Stomach (tissue), 4 donors: ENCODE measurements around the gene SDCBP2.

ENCODE experiments used
- EP300 ChIP-seq: sonication (generic); formaldehyde crosslinking; IDR thresholded peaks from one replicate; pipeline ENCODE4 v1.6.1; 2017; ENCODE audit warnings: antibody characterized with exemption
- POLR2A ChIP-seq, 4 donors: fragments of 450-650 bp; IDR thresholded peaks; one replicate each; pipeline ENCODE4 v1.6.1; 2016; ENCODE audit warnings: antibody characterized with exemption in 4 of 4, control low read depth in 2 of 4, mild to moderate bottlenecking in 1 of 4, moderate library complexity in 1 of 4
- POLR2AphosphoS5 ChIP-seq, 3 donors: sonication (generic); formaldehyde crosslinking; IDR thresholded peaks; one replicate each; pipeline ENCODE4 v1.6.1; 2016; ENCODE audit warnings: antibody characterized with exemption in 3 of 3
- TF ChIP-seq, protein P1 (sequence below), 7 experiments: fragments of 450-650 bp in 4 of 7; fragments of 200-600 bp in 3 of 7; sonication (generic) in 3 of 7; IDR thresholded peaks; one replicate each; pipeline ENCODE4 v1.5.1; 2016 to 2019; ENCODE audit warnings: antibody characterized with exemption in 7 of 7, control low read depth in 2 of 7, mild to moderate bottlenecking in 1 of 7

DNA sequence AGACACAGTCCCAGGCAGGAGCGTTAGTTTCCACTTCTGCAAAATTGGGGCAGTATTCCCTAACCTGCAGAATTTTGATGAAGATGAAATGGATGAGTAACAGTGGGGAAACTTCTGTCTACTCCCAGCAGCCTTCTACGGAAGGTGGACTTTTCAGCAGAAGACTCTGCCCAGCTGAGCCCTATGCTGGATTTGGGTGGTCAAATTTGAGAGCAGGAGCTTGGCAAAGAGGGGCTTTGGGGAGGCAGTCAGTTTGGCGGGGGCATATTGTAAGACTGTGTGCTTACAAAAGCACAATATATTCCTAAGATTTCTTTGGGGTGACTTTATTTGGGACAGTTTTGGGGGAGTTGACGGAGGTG, 5.4 kb upstream of the SDCBP2 start:
- TF ChIP-seq, protein P1, sequence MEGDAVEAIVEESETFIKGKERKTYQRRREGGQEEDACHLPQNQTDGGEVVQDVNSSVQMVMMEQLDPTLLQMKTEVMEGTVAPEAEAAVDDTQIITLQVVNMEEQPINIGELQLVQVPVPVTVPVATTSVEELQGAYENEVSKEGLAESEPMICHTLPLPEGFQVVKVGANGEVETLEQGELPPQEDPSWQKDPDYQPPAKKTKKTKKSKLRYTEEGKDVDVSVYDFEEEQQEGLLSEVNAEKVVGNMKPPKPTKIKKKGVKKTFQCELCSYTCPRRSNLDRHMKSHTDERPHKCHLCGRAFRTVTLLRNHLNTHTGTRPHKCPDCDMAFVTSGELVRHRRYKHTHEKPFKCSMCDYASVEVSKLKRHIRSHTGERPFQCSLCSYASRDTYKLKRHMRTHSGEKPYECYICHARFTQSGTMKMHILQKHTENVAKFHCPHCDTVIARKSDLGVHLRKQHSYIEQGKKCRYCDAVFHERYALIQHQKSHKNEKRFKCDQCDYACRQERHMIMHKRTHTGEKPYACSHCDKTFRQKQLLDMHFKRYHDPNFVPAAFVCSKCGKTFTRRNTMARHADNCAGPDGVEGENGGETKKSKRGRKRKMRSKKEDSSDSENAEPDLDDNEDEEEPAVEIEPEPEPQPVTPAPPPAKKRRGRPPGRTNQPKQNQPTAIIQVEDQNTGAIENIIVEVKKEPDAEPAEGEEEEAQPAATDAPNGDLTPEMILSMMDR (IDR thresholded peaks at IDR 0.05) = no peak
- TF ChIP-seq POLR2A (IDR thresholded peaks at IDR 0.05) = no peak
- TF ChIP-seq POLR2AphosphoS5 (IDR thresholded peaks at IDR 0.05) = no peak
- TF ChIP-seq EP300 = no peak
